ENCODE data around the gene RPS14.

RPS14 gene

DNA sequence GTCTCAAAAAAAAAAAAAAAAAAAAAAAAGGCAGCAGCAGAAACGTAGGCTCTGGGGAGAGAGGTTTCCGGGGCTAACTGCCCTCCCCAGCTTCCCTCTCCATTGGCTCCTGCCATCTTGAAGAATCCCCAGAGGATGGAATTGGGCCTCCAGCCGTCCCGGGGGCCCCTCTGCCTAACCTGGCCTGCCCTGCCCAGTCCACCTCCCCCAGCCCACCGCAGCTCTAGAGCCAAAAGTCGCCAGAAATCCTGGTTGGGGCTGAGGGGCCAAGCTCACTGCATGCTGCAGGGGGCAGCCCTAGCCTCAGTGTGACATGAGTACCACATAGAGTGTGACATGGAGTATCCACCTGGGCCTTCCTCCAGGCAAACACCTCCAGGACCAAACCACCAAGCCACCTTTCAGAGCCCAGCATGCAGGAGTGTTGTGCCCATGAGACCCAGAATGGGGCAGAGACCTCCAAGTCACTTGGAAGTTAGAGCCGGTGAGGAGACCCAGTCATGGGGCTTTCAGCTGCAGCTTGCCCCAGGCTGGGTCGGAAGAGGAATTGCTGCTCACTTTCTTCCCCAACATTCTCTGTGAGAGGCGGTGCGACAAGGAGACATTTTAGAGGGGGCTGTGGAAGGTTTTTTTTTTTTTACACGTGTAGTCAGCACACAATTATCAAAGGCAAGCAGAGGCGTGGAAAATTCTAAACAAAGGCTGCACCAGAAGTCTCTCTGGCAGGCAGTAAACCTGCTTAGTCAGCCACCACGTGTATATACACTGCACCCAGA, 54.4 kb downstream of the RPS14 start:
- no peak for DNase-seq (ENCODE audit: low spot score in 2 of 2)
- Histone ChIP-seq H3K36me3 (replicated peaks) (peaks cover 83% of the 10 kb centered on the region), H3K27me3 (ENCODE audit: low read depth) (no peaks in the 10 kb centered on the region), H3K4me1 (no peaks in the 10 kb centered on the region), H3K9me3 (no peaks in the 10 kb centered on the region), H3K4me3 (no peak overlapping the region)
- in situ Hi-C loops (cut with MboI; ENCODE audit: low sequenced_read_pairs): no loop called here

DNA sequence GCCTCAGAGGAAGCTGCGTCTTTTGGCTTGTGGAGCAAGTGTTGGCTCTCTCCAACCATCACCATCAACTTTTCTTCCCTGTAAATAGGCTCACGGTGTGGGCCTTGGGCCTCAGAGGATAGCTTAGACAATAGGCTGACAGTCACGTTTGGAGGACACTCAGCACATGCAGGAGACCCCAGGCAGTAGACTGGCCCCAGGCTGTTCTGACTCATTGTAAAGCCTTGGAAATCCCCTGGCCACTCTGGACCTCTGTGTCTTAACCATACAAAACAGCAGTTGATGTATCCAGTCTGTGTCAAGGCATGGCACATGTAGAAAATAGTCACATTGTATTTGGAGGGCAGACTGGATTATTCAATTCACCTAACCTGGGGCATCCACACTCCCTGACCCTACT, 55.4 kb downstream of the RPS14 start:
- no peak overlapping the region for H3K4me3 ChIP-seq
- H3K36me3 ChIP-seq (replicated peaks): peaks cover 84% of the 10 kb centered on the region
- in situ Hi-C loops (cut with MboI; ENCODE audit: low sequenced_read_pairs): no loop called here
- H3K27me3 ChIP-seq (ENCODE audit: low read depth): no peaks in the 10 kb centered on the region
- no peaks in the 10 kb centered on the region for H3K4me1 ChIP-seq
- DNase-seq (ENCODE audit: low spot score in 2 of 2): no peak
- H3K9me3 ChIP-seq: no peaks in the 10 kb centered on the region

DNA sequence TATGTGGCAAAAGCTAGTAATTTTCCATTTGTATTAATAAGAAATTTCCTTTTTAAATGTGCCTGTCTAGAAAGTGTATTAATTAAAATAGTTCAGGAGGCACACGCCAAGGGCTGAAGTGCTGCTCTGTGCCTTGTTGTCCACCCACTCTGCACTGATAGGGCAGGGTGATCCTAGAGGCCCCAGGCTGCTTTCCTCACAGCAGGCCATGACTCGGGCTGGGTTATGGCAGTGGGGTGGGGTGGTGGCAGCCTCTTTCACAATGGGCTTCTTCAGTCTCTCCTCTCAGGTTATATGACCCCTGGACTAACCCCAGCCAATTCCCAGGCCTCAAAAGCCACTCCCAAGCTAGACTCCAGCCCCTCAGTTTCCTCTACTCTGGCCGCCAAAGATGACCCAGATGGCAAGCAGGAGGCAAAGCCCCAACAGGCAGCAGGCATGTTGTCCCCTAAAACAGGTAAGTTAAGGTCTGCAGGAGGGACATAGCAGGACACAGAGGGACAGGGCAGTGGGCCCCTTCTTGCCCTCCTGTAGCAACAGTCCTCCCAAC, 56.4 kb downstream of the RPS14 start:
- in situ Hi-C loops (cut with MboI; ENCODE audit: low sequenced_read_pairs): no loop called here
- Histone ChIP-seq H3K4me1 (no peaks in the 10 kb centered on the region), H3K27me3 (ENCODE audit: low read depth) (no peaks in the 10 kb centered on the region), H3K36me3 (replicated peaks) (peaks cover 84% of the 10 kb centered on the region), H3K9me3 (no peaks in the 10 kb centered on the region), H3K4me3 (no peak overlapping the region)
- no peak for DNase-seq (ENCODE audit: low spot score in 2 of 2)

DNA sequence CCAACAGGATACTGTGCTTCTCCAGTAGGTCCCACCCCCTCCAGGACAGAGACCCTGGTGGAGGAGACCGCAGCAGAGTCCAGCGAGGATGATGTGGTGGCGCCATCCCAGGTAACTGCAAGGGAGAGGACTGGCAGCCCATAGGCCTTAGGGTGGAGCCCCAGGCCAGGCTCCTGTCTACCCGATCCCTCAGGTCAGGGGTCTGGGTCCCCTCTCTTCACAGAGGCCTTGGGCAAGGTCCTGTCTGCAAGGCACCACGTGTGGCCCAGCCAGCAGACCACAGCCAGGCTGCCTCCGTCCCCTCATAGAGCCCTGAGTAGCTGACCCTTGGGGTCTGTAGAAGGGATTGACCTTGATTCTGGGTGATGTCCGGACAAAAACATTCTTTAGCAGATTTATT, 56.9 kb downstream of the RPS14 start:
- no peaks in the 10 kb centered on the region for H3K9me3 ChIP-seq
- H3K36me3 ChIP-seq (replicated peaks): peaks cover 84% of the 10 kb centered on the region
- H3K27me3 ChIP-seq (ENCODE audit: low read depth): no peaks in the 10 kb centered on the region
- in situ Hi-C loops (cut with MboI; ENCODE audit: low sequenced_read_pairs): no loop called here
- no peak overlapping the region for H3K4me3 ChIP-seq
- no peaks in the 10 kb centered on the region for H3K4me1 ChIP-seq
- no peak for DNase-seq (ENCODE audit: low spot score in 2 of 2)

Measured in HAP-1 (cell line).